PFSK-1 (cell line): ENCODE results near the gene RBP3.

Experiments
- FOXP2 ChIP-seq: optimal IDR thresholded peaks from 2 replicates; pipeline ENCODE3; 2011; ENCODE audit warnings: borderline replicate concordance, control low read depth, inconsistent platforms; ENCODE audit not compliant: insufficient read depth; ENCODE audit errors: extremely low read length, extremely low read depth
- POLR2AphosphoS5 ChIP-seq: IDR thresholded peaks from 2 replicates; pipeline ENCODE4 v1.6.1; 2012; ENCODE audit warnings: low read depth, mild to moderate bottlenecking, control low read depth, low read length, moderate library complexity
- SIN3A ChIP-seq: IDR thresholded peaks from 2 replicates; pipeline ENCODE4 v1.6.1; 2012; ENCODE audit warnings: mild to moderate bottlenecking, low read length, moderate library complexity, borderline replicate concordance; ENCODE audit not compliant: insufficient read depth
- TAF1 ChIP-seq: IDR thresholded peaks from 2 replicates; pipeline ENCODE4 v1.6.1; 2012; ENCODE audit warnings: low read length, control low read depth, borderline replicate concordance; ENCODE audit not compliant: insufficient read depth
- TF ChIP-seq, protein P1 (sequence below), 2 experiments: IDR thresholded peaks; 2 replicates each; pipeline versions ENCODE4 v1.6.1 to v1.8.0; 2011 to 2012; ENCODE audit warnings: low read depth in 2 of 2, low read length in 2 of 2, control low read depth in 1 of 2, inconsistent platforms in 1 of 2, mild to moderate bottlenecking in 1 of 2, moderate library complexity in 1 of 2; ENCODE audit not compliant: insufficient read depth in 1 of 2

RBP3 gene

GRCh38 chr10:47372726-47373125, 24.6 kb downstream of the RBP3 start:
- TF ChIP-seq FOXP2 (no peak), SIN3A (no peak), TAF1 (no peak), POLR2AphosphoS5 (no peak)
- TF ChIP-seq, protein P1, sequence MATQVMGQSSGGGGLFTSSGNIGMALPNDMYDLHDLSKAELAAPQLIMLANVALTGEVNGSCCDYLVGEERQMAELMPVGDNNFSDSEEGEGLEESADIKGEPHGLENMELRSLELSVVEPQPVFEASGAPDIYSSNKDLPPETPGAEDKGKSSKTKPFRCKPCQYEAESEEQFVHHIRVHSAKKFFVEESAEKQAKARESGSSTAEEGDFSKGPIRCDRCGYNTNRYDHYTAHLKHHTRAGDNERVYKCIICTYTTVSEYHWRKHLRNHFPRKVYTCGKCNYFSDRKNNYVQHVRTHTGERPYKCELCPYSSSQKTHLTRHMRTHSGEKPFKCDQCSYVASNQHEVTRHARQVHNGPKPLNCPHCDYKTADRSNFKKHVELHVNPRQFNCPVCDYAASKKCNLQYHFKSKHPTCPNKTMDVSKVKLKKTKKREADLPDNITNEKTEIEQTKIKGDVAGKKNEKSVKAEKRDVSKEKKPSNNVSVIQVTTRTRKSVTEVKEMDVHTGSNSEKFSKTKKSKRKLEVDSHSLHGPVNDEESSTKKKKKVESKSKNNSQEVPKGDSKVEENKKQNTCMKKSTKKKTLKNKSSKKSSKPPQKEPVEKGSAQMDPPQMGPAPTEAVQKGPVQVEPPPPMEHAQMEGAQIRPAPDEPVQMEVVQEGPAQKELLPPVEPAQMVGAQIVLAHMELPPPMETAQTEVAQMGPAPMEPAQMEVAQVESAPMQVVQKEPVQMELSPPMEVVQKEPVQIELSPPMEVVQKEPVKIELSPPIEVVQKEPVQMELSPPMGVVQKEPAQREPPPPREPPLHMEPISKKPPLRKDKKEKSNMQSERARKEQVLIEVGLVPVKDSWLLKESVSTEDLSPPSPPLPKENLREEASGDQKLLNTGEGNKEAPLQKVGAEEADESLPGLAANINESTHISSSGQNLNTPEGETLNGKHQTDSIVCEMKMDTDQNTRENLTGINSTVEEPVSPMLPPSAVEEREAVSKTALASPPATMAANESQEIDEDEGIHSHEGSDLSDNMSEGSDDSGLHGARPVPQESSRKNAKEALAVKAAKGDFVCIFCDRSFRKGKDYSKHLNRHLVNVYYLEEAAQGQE (IDR thresholded peaks at IDR 0.05; ENCODE audit: insufficient read depth in 1 of 2, low read depth in 2 of 2, low read length in 2 of 2), result no peak

DNA sequence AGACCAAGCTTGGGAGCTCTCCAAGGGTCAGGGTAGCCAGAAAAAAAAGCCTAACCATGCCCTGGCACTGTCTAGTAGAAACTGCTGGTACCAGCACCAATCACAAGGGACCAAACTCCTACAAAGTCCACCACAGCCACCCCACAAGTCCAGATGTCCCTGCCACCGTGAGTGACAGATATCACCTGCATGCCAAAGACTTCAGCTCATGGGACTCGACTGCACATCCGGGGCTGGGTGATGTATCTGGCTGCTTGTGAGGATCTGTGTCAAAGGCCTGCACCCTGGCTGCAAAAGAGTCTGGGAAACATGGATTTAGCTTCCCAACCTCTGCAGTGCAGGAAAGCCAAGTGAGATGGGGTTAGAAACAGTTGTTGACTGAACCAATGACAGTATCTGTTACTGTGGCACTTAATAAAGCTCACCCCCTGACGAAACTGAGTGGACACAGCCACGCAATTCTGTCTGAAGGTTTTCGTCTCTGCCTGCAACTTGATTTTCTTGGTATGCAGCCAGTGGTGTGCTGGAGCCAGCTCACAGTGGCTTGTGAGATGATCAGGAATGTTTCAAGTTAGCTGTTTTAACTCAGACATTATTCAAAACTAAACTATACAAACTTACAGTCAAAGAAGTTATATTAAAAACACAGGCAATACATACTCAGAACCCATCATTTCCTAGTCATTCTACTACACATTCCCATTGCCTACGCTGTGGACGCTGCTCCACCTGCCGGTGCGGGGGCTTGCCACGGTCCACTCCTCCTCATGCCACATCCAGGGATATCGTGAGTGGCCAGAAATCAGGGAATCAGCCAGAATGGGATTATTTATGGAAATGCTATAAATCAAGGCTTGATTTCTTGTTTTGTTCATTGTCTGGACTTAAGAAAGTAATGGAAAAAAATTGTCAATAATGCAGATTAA, 26.7 kb downstream of the RBP3 start:
- no peak for TF ChIP-seq POLR2AphosphoS5
- no peak for TF ChIP-seq FOXP2
- no peak for TF ChIP-seq SIN3A
- TF ChIP-seq, protein P1 (IDR thresholded peaks at IDR 0.05; ENCODE audit: insufficient read depth in 1 of 2, low read depth in 2 of 2, low read length in 2 of 2), result no peak
- TF ChIP-seq TAF1, result no peak

DNA sequence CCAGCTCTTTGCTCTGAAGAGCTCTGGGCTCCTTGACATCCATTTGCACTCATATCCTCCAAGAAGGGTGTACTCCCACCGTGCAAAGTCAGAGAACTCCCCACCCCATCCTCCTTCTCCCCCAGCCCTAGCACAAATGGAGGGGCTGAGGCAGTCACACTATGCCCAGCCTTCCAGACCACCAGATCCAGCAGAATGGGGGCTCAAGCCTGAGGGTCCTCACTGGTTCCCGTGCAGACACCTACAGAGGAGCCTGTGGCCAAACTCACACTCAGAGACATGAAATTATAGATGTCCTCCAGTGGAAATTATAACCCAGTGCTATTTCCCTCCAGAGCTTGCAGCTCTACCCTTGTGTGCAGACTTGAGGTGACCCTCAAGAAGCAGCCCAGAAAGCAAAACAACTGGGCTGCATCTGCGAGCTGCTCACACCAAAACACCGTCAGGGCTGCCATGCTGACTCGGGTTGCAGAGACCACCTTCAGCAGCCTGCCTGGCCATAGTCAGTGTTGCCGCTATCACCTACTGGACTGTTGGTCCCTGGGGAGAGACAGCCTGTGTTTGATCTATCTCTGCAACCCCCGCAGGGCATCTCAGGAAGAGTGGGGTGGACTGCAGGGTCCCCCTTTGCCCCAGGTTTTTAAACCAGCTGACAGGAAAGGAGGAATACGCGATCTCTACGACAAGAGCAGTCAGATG, 28.5 kb downstream of the RBP3 start:
- TF ChIP-seq POLR2AphosphoS5 (no peak), SIN3A (no peak), TAF1 (no peak), FOXP2 (no peak)
- TF ChIP-seq, protein P1 (IDR thresholded peaks at IDR 0.05; ENCODE audit: insufficient read depth in 1 of 2, low read depth in 2 of 2, low read length in 2 of 2), result no peak

- TF ChIP-seq TAF1 (no peak), POLR2AphosphoS5 (no peak), SIN3A (no peak), FOXP2 (no peak)
- TF ChIP-seq, protein P1 (IDR thresholded peaks at IDR 0.05; ENCODE audit: insufficient read depth in 1 of 2, low read depth in 2 of 2, low read length in 2 of 2), result no peak
Observed at GRCh38 chr10:47378183-47378510, 30.0 kb downstream of the RBP3 start.
